Epithelial cell of proximal tubule (primary cell): Measurements from ENCODE around the gene CPA4. TPM values are rescaled to one million over a fixed set of nuclear protein-coding genes. Genes with fewer than 3 reads are reported as not detected.

ENCODE experiments used
- DNase-seq: peaks from one replicate; pipeline ENCODE4 v3.0.0-alpha.2; 2011; ENCODE audit warnings: low read depth
- H3K4me3 ChIP-seq: 2 replicates; pipeline ENCODE4 v1.5.1; 2011; ENCODE audit warnings: low read depth, mild to moderate bottlenecking, low read length
- total RNA-seq: library from RNA; depleted of rRNA; stranded (reverse); fragments of >200 nt; gene quantifications from 2 replicates; pipeline ENCODE4 v1.2.3, GENCODE V29; 2015
- TF ChIP-seq, protein P1 (sequence below): conservative IDR thresholded peaks from 2 replicates; pipeline ENCODE4 v1.5.1; 2012; ENCODE audit warnings: low read depth, mild to moderate bottlenecking, low read length

Gene CPA4
- total RNA-seq, 1 donor from 2014 or later: 19.6 TPM

DNA sequence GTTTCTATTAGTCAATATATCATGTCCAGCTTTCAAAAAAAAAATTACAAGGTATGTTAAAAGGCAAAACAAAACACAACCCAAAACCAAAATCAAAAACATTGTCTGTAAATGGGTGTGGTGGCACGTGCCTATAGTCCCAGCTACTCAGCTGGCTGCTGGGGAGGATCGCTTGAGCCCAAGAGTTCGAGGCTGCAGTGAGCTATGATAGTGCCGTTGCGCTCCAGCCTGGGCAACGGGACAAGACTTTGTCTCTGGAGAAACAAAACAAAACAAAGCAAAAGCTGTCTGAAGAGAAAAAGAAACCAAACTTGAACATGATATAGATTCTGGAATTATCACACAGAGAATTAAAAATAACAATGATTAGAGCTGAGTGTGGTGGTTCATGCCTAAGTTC is 41.3 kb downstream of the CPA4 start:
- TF ChIP-seq, protein P1, sequence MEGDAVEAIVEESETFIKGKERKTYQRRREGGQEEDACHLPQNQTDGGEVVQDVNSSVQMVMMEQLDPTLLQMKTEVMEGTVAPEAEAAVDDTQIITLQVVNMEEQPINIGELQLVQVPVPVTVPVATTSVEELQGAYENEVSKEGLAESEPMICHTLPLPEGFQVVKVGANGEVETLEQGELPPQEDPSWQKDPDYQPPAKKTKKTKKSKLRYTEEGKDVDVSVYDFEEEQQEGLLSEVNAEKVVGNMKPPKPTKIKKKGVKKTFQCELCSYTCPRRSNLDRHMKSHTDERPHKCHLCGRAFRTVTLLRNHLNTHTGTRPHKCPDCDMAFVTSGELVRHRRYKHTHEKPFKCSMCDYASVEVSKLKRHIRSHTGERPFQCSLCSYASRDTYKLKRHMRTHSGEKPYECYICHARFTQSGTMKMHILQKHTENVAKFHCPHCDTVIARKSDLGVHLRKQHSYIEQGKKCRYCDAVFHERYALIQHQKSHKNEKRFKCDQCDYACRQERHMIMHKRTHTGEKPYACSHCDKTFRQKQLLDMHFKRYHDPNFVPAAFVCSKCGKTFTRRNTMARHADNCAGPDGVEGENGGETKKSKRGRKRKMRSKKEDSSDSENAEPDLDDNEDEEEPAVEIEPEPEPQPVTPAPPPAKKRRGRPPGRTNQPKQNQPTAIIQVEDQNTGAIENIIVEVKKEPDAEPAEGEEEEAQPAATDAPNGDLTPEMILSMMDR: no peak
- H3K4me3 ChIP-seq: no peak overlapping the region
- DNase-seq: no peak

GRCh38 chr7:130337410-130337971 is 44.5 kb downstream of the CPA4 start:
- no peak overlapping the region for H3K4me3 ChIP-seq
- TF ChIP-seq, protein P1: no peak
- DNase-seq: no peak

GRCh38 chr7:130338233-130338632 is 45.3 kb downstream of the CPA4 start:
- TF ChIP-seq, protein P1: no peak
- H3K4me3 ChIP-seq: no peak overlapping the region
- DNase-seq: no peak

GRCh38 chr7:130341882-130342281 is 48.9 kb downstream of the CPA4 start:
- DNase-seq: no peak
- TF ChIP-seq, protein P1: no peak
- no peak overlapping the region for H3K4me3 ChIP-seq

GRCh38 chr7:130342701-130343380 is 49.9 kb downstream of the CPA4 start:
- TF ChIP-seq, protein P1: no peak
- no peak overlapping the region for H3K4me3 ChIP-seq
- DNase-seq: no peak

DNA sequence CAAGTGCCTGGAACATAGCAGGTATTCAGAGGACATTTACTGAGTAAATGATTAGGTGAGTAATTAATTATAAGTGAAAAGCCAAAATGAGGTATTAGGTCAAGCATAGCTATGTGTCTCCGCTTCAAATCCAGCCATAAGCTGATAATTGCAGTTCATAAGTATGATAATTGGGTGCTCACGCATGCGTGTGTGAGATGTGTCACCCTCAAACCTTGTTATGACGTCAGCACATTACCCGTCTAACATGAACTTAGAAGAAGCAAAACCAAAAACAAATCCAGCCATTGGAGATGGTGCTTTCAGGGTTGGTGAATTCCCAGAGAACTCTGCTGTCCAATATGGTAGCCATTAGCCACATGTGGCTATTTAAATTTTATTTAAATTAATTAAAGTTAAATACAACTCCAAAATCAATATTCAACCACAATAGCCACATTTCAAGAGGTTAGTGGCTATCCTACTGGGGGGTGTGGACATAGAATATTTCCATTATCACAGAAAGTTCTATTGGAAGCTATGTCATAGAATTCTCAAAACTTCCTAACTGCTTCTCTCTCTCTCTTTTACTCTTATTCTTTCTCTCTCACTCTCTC is 51.4 kb downstream of the CPA4 start, which contains the start of gene CPA5:
CPA5 (plus strand) TSS at position 546 of the 596 bp plus-strand sequence. CDS start 1,670 bp downstream, outside the sequence.
- TF ChIP-seq, protein P1: no peak
- DNase-seq: no peak
- H3K4me3 ChIP-seq: no peak within 1 kb of the TSS
